ENCODE data around the gene LRRC4. TPM values are rescaled to one million over a fixed set of nuclear protein-coding genes. Genes with fewer than 3 reads are reported as not detected.

LRRC4 gene
- total and polyA plus RNA-seq, 4 experiments from 2014 or later = not detected

- no peaks in the 10 kb centered on the region for H3K36me3 ChIP-seq (ENCODE audit: insufficient read depth, low read length)
- H3K27me3 Mint-ChIP-seq = no peaks in the 10 kb centered on the region
- H3K27ac Mint-ChIP-seq = no peak overlapping the region
- H3K9me3 ChIP-seq (ENCODE audit: control insufficient read depth in 1 of 2, low read length in 2 of 2) = no peaks in the 10 kb centered on the region
- peaks cover 18% of the 10 kb centered on the region for H3K4me1 ChIP-seq (ENCODE audit: insufficient read depth, low read length)
- CTCF ChIA-PET (ENCODE audit: partially characterized antibody) = no interaction called here
- H3K4me1 Mint-ChIP-seq = peaks cover 12 to 29% (median 21%) of the 10 kb centered on the region in 4 donors
- POLR2A ChIA-PET (ENCODE audit: partially characterized antibody) = no interaction called here
- no peaks in the 10 kb centered on the region for H3K9me3 Mint-ChIP-seq
- no peak overlapping the region for H3K4me3 Mint-ChIP-seq
- intact Hi-C loops (cut with micrococcal nuclease) = no loop called here
- no peak for DNase-seq
- H3K27me3 ChIP-seq (ENCODE audit: insufficient read depth, low read length) = no peaks in the 10 kb centered on the region
- H3K27ac ChIP-seq (ENCODE audit: low read depth, low read length) = no peak overlapping the region
- H3K4me3 ChIP-seq (ENCODE audit: low read length in 2 of 2) = no peak overlapping the region
- H3K36me3 Mint-ChIP-seq = peaks cover 24 to 25% of the 10 kb centered on the region in 2 donors
Measured at GRCh38 chr7:128007303-128007680, 23.9 kb downstream of the LRRC4 start.

- no peak overlapping the region for H3K4me3 ChIP-seq (ENCODE audit: low read length in 2 of 2)
- Mint-ChIP-seq H3K27me3 (no peaks in the 10 kb centered on the region), H3K36me3 (peaks cover 20 to 22% of the 10 kb centered on the region in 2 donors), H3K27ac (no peak overlapping the region), H3K9me3 (no peaks in the 10 kb centered on the region), H3K4me3 (no peak overlapping the region), H3K4me1 (peaks cover 14 to 29% (median 26%) of the 10 kb centered on the region in 4 donors)
- DNase-seq = no peak
- H3K27ac ChIP-seq (ENCODE audit: low read depth, low read length) = no peak overlapping the region
- no peaks in the 10 kb centered on the region for H3K27me3 ChIP-seq (ENCODE audit: insufficient read depth, low read length)
- POLR2A ChIA-PET (ENCODE audit: partially characterized antibody) = no interaction called here
- CTCF ChIA-PET (ENCODE audit: partially characterized antibody) = interaction anchor here (1.1 kb wide), 1 partner anchor 7 kb away, joined by 3 read pairs; no protein-coding TSS in a partner anchor
- H3K9me3 ChIP-seq (ENCODE audit: control insufficient read depth in 1 of 2, low read length in 2 of 2) = no peaks in the 10 kb centered on the region
- no peaks in the 10 kb centered on the region for H3K36me3 ChIP-seq (ENCODE audit: insufficient read depth, low read length)
- intact Hi-C loops (cut with micrococcal nuclease) = no loop called here
- H3K4me1 ChIP-seq (ENCODE audit: insufficient read depth, low read length) = peaks cover 18% of the 10 kb centered on the region
Measured at GRCh38 chr7:128006550-128007302, 24.5 kb downstream of the LRRC4 start.

GRCh38 chr7:128005759-128006159 is 25.5 kb downstream of the LRRC4 start:
- ChIA-PET CTCF (ENCODE audit: partially characterized antibody) (interaction anchor here (1.1 to 1.5 kb wide), 3 partner anchors 8 to 297 kb away, joined by 3 to 4 read pairs (median 3); no protein-coding TSS in a partner anchor), POLR2A (ENCODE audit: partially characterized antibody) (no interaction called here)
- Histone ChIP-seq H3K27me3 (ENCODE audit: insufficient read depth, low read length) (no peaks in the 10 kb centered on the region), H3K9me3 (ENCODE audit: control insufficient read depth in 1 of 2, low read length in 2 of 2) (no peaks in the 10 kb centered on the region), H3K36me3 (ENCODE audit: insufficient read depth, low read length) (no peaks in the 10 kb centered on the region), H3K4me1 (ENCODE audit: insufficient read depth, low read length) (peaks cover 18% of the 10 kb centered on the region), H3K27ac (ENCODE audit: low read depth, low read length) (no peak overlapping the region), H3K4me3 (ENCODE audit: low read length in 2 of 2) (no peak overlapping the region)
- H3K4me1 Mint-ChIP-seq = peaks cover 16 to 31% (median 28%) of the 10 kb centered on the region in 4 donors
- intact Hi-C loops (cut with micrococcal nuclease) = no loop called here
- H3K27me3 Mint-ChIP-seq = no peaks in the 10 kb centered on the region
- H3K27ac Mint-ChIP-seq = no peak overlapping the region
- no peak for DNase-seq
- H3K9me3 Mint-ChIP-seq = no peaks in the 10 kb centered on the region
- H3K4me3 Mint-ChIP-seq = no peak overlapping the region
- H3K36me3 Mint-ChIP-seq = peaks cover 17 to 25% of the 10 kb centered on the region in 2 donors

- no peak for DNase-seq
Measured at GRCh38 chr7:128005117-128005516, 26.1 kb downstream of the LRRC4 start.

GRCh38 chr7:128004623-128005022 is 26.6 kb downstream of the LRRC4 start:
- Mint-ChIP-seq H3K27ac (no peak overlapping the region), H3K4me3 (no peak overlapping the region), H3K27me3 (no peaks in the 10 kb centered on the region), H3K4me1 (peaks cover 18 to 32% (median 28%) of the 10 kb centered on the region in 4 donors), H3K36me3 (peaks cover 20 to 27% of the 10 kb centered on the region in 2 donors), H3K9me3 (no peaks in the 10 kb centered on the region)
- Histone ChIP-seq H3K36me3 (ENCODE audit: insufficient read depth, low read length) (no peaks in the 10 kb centered on the region), H3K4me1 (ENCODE audit: insufficient read depth, low read length) (peaks cover 18% of the 10 kb centered on the region), H3K4me3 (ENCODE audit: low read length in 2 of 2) (no peak overlapping the region), H3K27me3 (ENCODE audit: insufficient read depth, low read length) (no peaks in the 10 kb centered on the region), H3K27ac (ENCODE audit: low read depth, low read length) (no peak overlapping the region), H3K9me3 (ENCODE audit: control insufficient read depth in 1 of 2, low read length in 2 of 2) (no peaks in the 10 kb centered on the region)
- ChIA-PET POLR2A (ENCODE audit: partially characterized antibody) (no interaction called here), CTCF (ENCODE audit: partially characterized antibody) (interaction anchor here (1.5 kb wide), 1 partner anchor 12 kb away, joined by 3 read pairs; no protein-coding TSS in a partner anchor)
- DNase-seq = no peak
- intact Hi-C loops (cut with micrococcal nuclease) = no loop called here

More at GRCh38 chr7:128005117-128005516, 26.1 kb downstream of the LRRC4 start:
- POLR2A ChIA-PET (ENCODE audit: partially characterized antibody) = no interaction called here
- no peak overlapping the region for H3K27ac ChIP-seq (ENCODE audit: low read depth, low read length)
- H3K27me3 Mint-ChIP-seq = no peaks in the 10 kb centered on the region
- no peaks in the 10 kb centered on the region for H3K36me3 ChIP-seq (ENCODE audit: insufficient read depth, low read length)
- H3K4me1 Mint-ChIP-seq = peaks cover 18 to 32% (median 28%) of the 10 kb centered on the region in 4 donors
- CTCF ChIA-PET (ENCODE audit: partially characterized antibody) = interaction anchor here (1.1 to 1.5 kb wide), 3 partner anchors 9 to 297 kb away, joined by 3 to 4 read pairs (median 3); no protein-coding TSS in a partner anchor
- no peak overlapping the region for H3K4me3 ChIP-seq (ENCODE audit: low read length in 2 of 2)
- peak overlapping the region in 2 of 7 donors; percentile 35 to 66 for H3K27ac Mint-ChIP-seq
- H3K9me3 Mint-ChIP-seq = no peaks in the 10 kb centered on the region
- peaks cover 18% of the 10 kb centered on the region for H3K4me1 ChIP-seq (ENCODE audit: insufficient read depth, low read length)
- H3K27me3 ChIP-seq (ENCODE audit: insufficient read depth, low read length) = no peaks in the 10 kb centered on the region
- peaks cover 20 to 27% of the 10 kb centered on the region in 2 donors for H3K36me3 Mint-ChIP-seq
- intact Hi-C loops (cut with micrococcal nuclease) = no loop called here
- no peaks in the 10 kb centered on the region for H3K9me3 ChIP-seq (ENCODE audit: control insufficient read depth in 1 of 2, low read length in 2 of 2)
- no peak overlapping the region for H3K4me3 Mint-ChIP-seq

- H3K4me3 Mint-ChIP-seq = peak overlapping the region in 2 of 8 donors; percentile 12 to 46
- no peak overlapping the region for H3K4me3 ChIP-seq (ENCODE audit: low read length in 2 of 2)
- peak overlapping the region in 3 of 7 donors; percentile 11 to 77 (median 67) for H3K27ac Mint-ChIP-seq
- no peaks in the 10 kb centered on the region for H3K36me3 ChIP-seq (ENCODE audit: insufficient read depth, low read length)
- no peaks in the 10 kb centered on the region for H3K27me3 Mint-ChIP-seq
- peaks cover 18% of the 10 kb centered on the region for H3K4me1 ChIP-seq (ENCODE audit: insufficient read depth, low read length)
- ChIA-PET CTCF (ENCODE audit: partially characterized antibody) (no interaction called here), POLR2A (ENCODE audit: partially characterized antibody) (no interaction called here)
- no peaks in the 10 kb centered on the region for H3K9me3 Mint-ChIP-seq
- DNase-seq = peak in 1 of 5 donors; percentile 24
- no peak overlapping the region for H3K27ac ChIP-seq (ENCODE audit: low read depth, low read length)
- intact Hi-C loops (cut with micrococcal nuclease) = no loop called here
- no peaks in the 10 kb centered on the region for H3K9me3 ChIP-seq (ENCODE audit: control insufficient read depth in 1 of 2, low read length in 2 of 2)
- peaks cover 23 to 32% (median 28%) of the 10 kb centered on the region in 4 donors for H3K4me1 Mint-ChIP-seq
- peaks cover 18 to 30% of the 10 kb centered on the region in 2 donors for H3K36me3 Mint-ChIP-seq
- no peaks in the 10 kb centered on the region for H3K27me3 ChIP-seq (ENCODE audit: insufficient read depth, low read length)
Measured at GRCh38 chr7:128003787-128004186, 27.4 kb downstream of the LRRC4 start.

- peaks cover 24 to 32% (median 28%) of the 10 kb centered on the region in 4 donors for H3K4me1 Mint-ChIP-seq
- peak overlapping the region in 2 of 7 donors; percentile 51 to 88 for H3K27ac Mint-ChIP-seq
Measured at GRCh38 chr7:128003167-128003566, 28.1 kb downstream of the LRRC4 start.

More at GRCh38 chr7:128003167-128003566, 28.1 kb downstream of the LRRC4 start:
- Mint-ChIP-seq H3K4me3 (no peak overlapping the region), H3K27me3 (no peaks in the 10 kb centered on the region), H3K36me3 (peaks cover 19 to 33% of the 10 kb centered on the region in 2 donors), H3K9me3 (no peaks in the 10 kb centered on the region)
- Histone ChIP-seq H3K36me3 (ENCODE audit: insufficient read depth, low read length) (no peaks in the 10 kb centered on the region), H3K27ac (ENCODE audit: low read depth, low read length) (no peak overlapping the region), H3K27me3 (ENCODE audit: insufficient read depth, low read length) (no peaks in the 10 kb centered on the region), H3K4me1 (ENCODE audit: insufficient read depth, low read length) (peaks cover 18% of the 10 kb centered on the region), H3K9me3 (ENCODE audit: control insufficient read depth in 1 of 2, low read length in 2 of 2) (no peaks in the 10 kb centered on the region), H3K4me3 (ENCODE audit: low read length in 2 of 2) (no peak overlapping the region)
- intact Hi-C loops (cut with micrococcal nuclease) = no loop called here
- ChIA-PET CTCF (ENCODE audit: partially characterized antibody) (no interaction called here), POLR2A (ENCODE audit: partially characterized antibody) (no interaction called here)
- no peak for DNase-seq
